Endodermal cell (in vitro differentiated cells): ENCODE results near the gene RFTN1. TPM values are rescaled to one million over a fixed set of nuclear protein-coding genes. Genes with fewer than 3 reads are reported as not detected.

ENCODE experiments used
- DNase-seq: peaks from one replicate; pipeline ENCODE4 v3.0.0-alpha.2; 2017
- H3K27ac ChIP-seq: 2 replicates; pipeline ENCODE4 v1.5.1; 2013; ENCODE audit warnings: mild to moderate bottlenecking, low read depth, low read length, moderate library complexity
- H3K27me3 ChIP-seq: 2 replicates; pipeline ENCODE4 v1.6.1; 2013; ENCODE audit warnings: mild to moderate bottlenecking, low read length, moderate library complexity; ENCODE audit not compliant: insufficient read depth, control insufficient read depth, poor library complexity, severe bottlenecking
- H3K36me3 ChIP-seq: 2 replicates; pipeline ENCODE4 v1.7.0; 2013; ENCODE audit warnings: mild to moderate bottlenecking, low read length, moderate library complexity; ENCODE audit not compliant: control insufficient read depth, insufficient read depth
- H3K4me1 ChIP-seq: one replicate; pipeline ENCODE4 v1.7.0; 2013; ENCODE audit warnings: low read length; ENCODE audit not compliant: control insufficient read depth, insufficient read depth
- H3K4me3 ChIP-seq: 2 replicates; pipeline ENCODE4 v1.5.1; 2013; ENCODE audit warnings: mild to moderate bottlenecking, low read length, moderate library complexity
- H3K9ac ChIP-seq: 2 replicates; pipeline ENCODE4 v1.6.1; 2013; ENCODE audit warnings: mild to moderate bottlenecking, low read length, moderate library complexity; ENCODE audit not compliant: poor library complexity, severe bottlenecking; ENCODE audit errors: extremely low read depth
- H3K9me3 ChIP-seq: 2 replicates; pipeline ENCODE4 v1.6.1; 2013; ENCODE audit warnings: mild to moderate bottlenecking, low read length, moderate library complexity; ENCODE audit not compliant: control insufficient read depth
- H3K27ac Mint-ChIP-seq: 2 replicates; pipeline ENCODE4 v1.8.0; 2020; ENCODE audit warnings: mixed read lengths
- H3K27me3 Mint-ChIP-seq: 2 replicates; pipeline ENCODE4 v1.8.0; 2021; ENCODE audit warnings: mild to moderate bottlenecking, mixed read lengths; ENCODE audit not compliant: insufficient read depth
- H3K36me3 Mint-ChIP-seq: 2 replicates; pipeline ENCODE4 v1.8.0; 2020; ENCODE audit warnings: low read depth, mixed read lengths
- H3K4me1 Mint-ChIP-seq: 2 replicates; pipeline ENCODE4 v1.8.0; 2020; ENCODE audit warnings: mixed read lengths
- H3K4me3 Mint-ChIP-seq: 2 replicates; pipeline ENCODE4 v1.8.0; 2020; ENCODE audit warnings: mild to moderate bottlenecking, moderate library complexity, mixed read lengths
- H3K9me3 Mint-ChIP-seq: 2 replicates; pipeline ENCODE4 v1.8.0; 2020; ENCODE audit warnings: mild to moderate bottlenecking, mixed read lengths
- CTCF ChIP-seq: fragments of 200-600 bp; sonication (generic); conservative IDR thresholded peaks from 2 replicates; pipeline ENCODE4 v1.5.0; 2021; ENCODE audit warnings: antibody characterized with exemption, mild to moderate bottlenecking
- WGBS, 2 experiments: methylation state at CpG; one replicate each; pipeline versions ENCODE4 v1.1.5 to v1.1.7; 2013; ENCODE audit warnings: missing lambda C conversion rate in 2 of 2, mixed read lengths in 1 of 2; ENCODE audit not compliant: insufficient coverage in 1 of 2, insufficient read length in 1 of 2; 5-methylcytosine and 5-hydroxymethylcytosine counted together
- total RNA-seq, 2 donors: library from RNA; stranded (reverse); fragmentation: NEBNext Ultra II Directional in 1 of 2; extraction: Animal tissue kit (Norgen Biotek cat#: 25700) in 1 of 2; gene quantifications; 2 replicates in 1 of 2; 3 replicates in 1 of 2; pipeline ENCODE4 v1.2.1, GENCODE V29; 2021

Gene RFTN1
- total RNA-seq, 2 donors from 2014 or later, result 0.80 to 1.1 TPM

GRCh38 chr3:16409032-16409431 is 104.5 kb downstream of the RFTN1 start:
- H3K27me3 Mint-ChIP-seq, result peaks cover 6% of the 10 kb centered on the region
- no peak overlapping the region for H3K27ac ChIP-seq
- H3K27ac Mint-ChIP-seq, result no peak overlapping the region
- no peak overlapping the region for H3K9ac ChIP-seq
- H3K9me3 ChIP-seq, result no peaks in the 10 kb centered on the region
- no peaks in the 10 kb centered on the region for H3K36me3 ChIP-seq
- TF ChIP-seq CTCF, result no peak
- DNase-seq, result no peak
- H3K27me3 ChIP-seq, result no peaks in the 10 kb centered on the region
- no peaks in the 10 kb centered on the region for H3K9me3 Mint-ChIP-seq
- no peaks in the 10 kb centered on the region for H3K36me3 Mint-ChIP-seq
- no peak overlapping the region for H3K4me3 Mint-ChIP-seq
- 94 to 97% methylated on average over 5 to 6 of the region's 6 CpGs for WGBS, 2 experiments
- no peak overlapping the region for H3K4me3 ChIP-seq
- peaks cover 4% of the 10 kb centered on the region for H3K4me1 Mint-ChIP-seq
- H3K4me1 ChIP-seq, result no peaks in the 10 kb centered on the region

- Histone ChIP-seq H3K9me3 (no peaks in the 10 kb centered on the region), H3K4me3 (no peak overlapping the region), H3K27ac (no peak overlapping the region), H3K27me3 (no peaks in the 10 kb centered on the region), H3K36me3 (no peaks in the 10 kb centered on the region), H3K9ac (no peak overlapping the region), H3K4me1 (no peaks in the 10 kb centered on the region)
- 94 to 100% methylated on average over 1 to 2 of the region's 2 CpGs for whole genome bisulfite sequencing, 2 experiments
- no peak for DNase-seq
- Mint-ChIP-seq H3K27me3 (peaks cover 2% of the 10 kb centered on the region), H3K36me3 (no peaks in the 10 kb centered on the region), H3K27ac (no peak overlapping the region), H3K9me3 (no peaks in the 10 kb centered on the region), H3K4me1 (peaks cover 4% of the 10 kb centered on the region), H3K4me3 (no peak overlapping the region)
- TF ChIP-seq CTCF, result no peak
These were observed 106.1 kb downstream of the RFTN1 start for GRCh38 chr3:16407366-16407765.

DNA sequence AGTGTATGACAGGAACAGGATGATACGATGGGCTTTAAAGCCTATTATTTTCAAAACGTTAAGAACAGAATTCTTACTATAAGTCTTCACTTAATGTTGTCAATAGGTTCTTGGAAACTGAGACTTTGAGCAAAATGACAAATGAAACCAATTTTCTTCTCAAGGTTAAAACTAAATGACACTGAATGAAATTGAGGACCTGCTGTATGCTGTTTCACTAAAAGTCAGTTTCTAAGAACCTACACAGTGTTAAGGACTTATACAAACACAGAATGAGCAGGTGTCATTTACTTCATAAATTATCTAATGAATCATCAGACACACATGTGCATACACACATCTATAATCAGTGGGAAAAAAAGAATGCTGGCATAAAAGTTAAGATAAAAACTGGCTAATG is 106.9 kb downstream of the RFTN1 start:
- Mint-ChIP-seq H3K27me3 (peaks cover 2% of the 10 kb centered on the region), H3K36me3 (no peaks in the 10 kb centered on the region), H3K4me3 (no peak overlapping the region), H3K27ac (no peak overlapping the region), H3K4me1 (peaks cover 4% of the 10 kb centered on the region), H3K9me3 (no peaks in the 10 kb centered on the region)
- no peaks in the 10 kb centered on the region for H3K27me3 ChIP-seq
- H3K36me3 ChIP-seq, result no peaks in the 10 kb centered on the region
- DNase-seq, result no peak
- H3K9ac ChIP-seq, result no peak overlapping the region
- H3K9me3 ChIP-seq, result no peaks in the 10 kb centered on the region
- no peaks in the 10 kb centered on the region for H3K4me1 ChIP-seq
- no peak overlapping the region for H3K27ac ChIP-seq
- no peak for TF ChIP-seq CTCF
- WGBS, 2 experiments, result 82 to 100% methylated on average over 1 to 2 of the region's 2 CpGs
- no peak overlapping the region for H3K4me3 ChIP-seq
